ENCODE results near the gene PEMT. TPM values are rescaled to one million over a fixed set of nuclear protein-coding genes. Genes with fewer than 3 reads are reported as not detected.

The PEMT gene
- total RNA-seq, 1 donor from 2014 or later: 690 TPM

- H3K27me3 ChIP-seq: no peaks in the 10 kb centered on the region
- no peaks in the 10 kb centered on the region for H3K36me3 ChIP-seq
- intact Hi-C loops (cut with DNase I): no loop called here
- TF ChIP-seq CTCF (IDR thresholded peaks at IDR 0.05): no peak
- H3K27ac ChIP-seq: no peak overlapping the region
- H3K9me3 ChIP-seq: no peaks in the 10 kb centered on the region
- no peaks in the 10 kb centered on the region for H3K4me1 ChIP-seq
- no peak overlapping the region for H3K4me3 ChIP-seq
- no peak for DNase-seq (ENCODE audit: low spot score in 2 of 2)
These were observed 32.4 kb upstream of the PEMT start for GRCh38 chr17:17623904-17624303.

GRCh38 chr17:17621254-17621653 lies 29.7 kb upstream of the PEMT start:
- no peak for TF ChIP-seq CTCF (IDR thresholded peaks at IDR 0.05)
- Histone ChIP-seq H3K4me3 (no peak overlapping the region), H3K27ac (no peak overlapping the region), H3K4me1 (no peaks in the 10 kb centered on the region), H3K27me3 (no peaks in the 10 kb centered on the region), H3K36me3 (no peaks in the 10 kb centered on the region), H3K9me3 (no peaks in the 10 kb centered on the region)
- no peak for DNase-seq (ENCODE audit: low spot score in 2 of 2)
- intact Hi-C loops (cut with DNase I): no loop called here

GRCh38 chr17:17613708-17614114 lies 22.2 kb upstream of the PEMT start:
- no peak overlapping the region for H3K4me3 ChIP-seq
- no peaks in the 10 kb centered on the region for H3K36me3 ChIP-seq
- H3K9me3 ChIP-seq: no peaks in the 10 kb centered on the region
- no peaks in the 10 kb centered on the region for H3K4me1 ChIP-seq
- TF ChIP-seq CTCF (IDR thresholded peaks at IDR 0.05): peak; percentile 58 to 68 (median 61)
- peak in 1 of 2 donors; percentile 71 for DNase-seq (ENCODE audit: low spot score in 2 of 2)
- intact Hi-C loops (cut with DNase I): loop anchor here (1.0 kb wide), 1 partner anchor 116 kb away; no protein-coding TSS in a partner anchor
- no peaks in the 10 kb centered on the region for H3K27me3 ChIP-seq
- H3K27ac ChIP-seq: no peak overlapping the region

GRCh38 chr17:17612085-17613022 lies 20.8 kb upstream of the PEMT start:
- Histone ChIP-seq H3K9me3 (no peaks in the 10 kb centered on the region), H3K4me1 (no peaks in the 10 kb centered on the region), H3K27ac (no peak overlapping the region), H3K27me3 (no peaks in the 10 kb centered on the region), H3K36me3 (no peaks in the 10 kb centered on the region), H3K4me3 (no peak overlapping the region)
- no peak for DNase-seq (ENCODE audit: low spot score in 2 of 2)
- intact Hi-C loops (cut with DNase I): loop anchor here (1.0 kb wide), 1 partner anchor 115 kb away; no protein-coding TSS in a partner anchor
- TF ChIP-seq CTCF (IDR thresholded peaks at IDR 0.05): no peak

- intact Hi-C loops (cut with DNase I): no loop called here
- H3K27ac ChIP-seq: no peak overlapping the region
- no peaks in the 10 kb centered on the region for H3K36me3 ChIP-seq
- H3K27me3 ChIP-seq: no peaks in the 10 kb centered on the region
- no peaks in the 10 kb centered on the region for H3K4me1 ChIP-seq
- no peak for DNase-seq (ENCODE audit: low spot score in 2 of 2)
- TF ChIP-seq CTCF (IDR thresholded peaks at IDR 0.05): no peak
- no peak overlapping the region for H3K4me3 ChIP-seq
- no peaks in the 10 kb centered on the region for H3K9me3 ChIP-seq
These were observed 17.6 kb upstream of the PEMT start for GRCh38 chr17:17609121-17609520.
